ENCODE measurements around the gene ROBO4.

The ROBO4 gene

DNA sequence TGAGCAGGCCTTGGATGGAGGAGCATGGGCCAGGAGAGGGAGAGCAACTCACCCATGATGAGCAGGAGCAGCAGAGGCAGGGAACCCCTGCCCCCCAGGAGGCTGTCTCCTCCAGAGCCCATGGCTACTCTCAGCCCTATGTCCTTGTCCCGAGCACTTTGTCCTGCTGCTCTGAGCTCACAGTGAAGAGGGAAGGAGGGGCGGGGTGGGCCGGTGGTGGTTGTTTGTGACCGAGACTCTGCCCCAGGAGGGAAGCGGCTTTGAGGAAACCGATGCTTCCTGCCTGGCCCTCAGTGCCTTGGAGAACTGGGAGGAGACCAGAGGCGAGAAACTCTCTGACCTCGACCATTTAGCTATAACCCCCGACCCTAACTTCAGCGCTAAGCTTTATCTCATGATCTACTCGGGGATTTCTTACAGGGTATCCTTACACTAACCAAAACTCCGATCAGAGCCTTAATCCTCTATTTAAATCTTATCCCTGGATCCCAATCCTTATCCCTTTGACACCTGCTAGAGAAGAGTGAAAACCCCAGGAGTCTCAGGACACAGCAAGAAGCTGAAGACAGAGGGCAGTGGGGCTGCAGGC, at the start of gene ROBO4:
ROBO4 (minus strand) TSS at position 192 of the 589 bp plus-strand sequence; CDS start at position 122, 70 bp downstream.
- no peak for DNase-seq

DNA sequence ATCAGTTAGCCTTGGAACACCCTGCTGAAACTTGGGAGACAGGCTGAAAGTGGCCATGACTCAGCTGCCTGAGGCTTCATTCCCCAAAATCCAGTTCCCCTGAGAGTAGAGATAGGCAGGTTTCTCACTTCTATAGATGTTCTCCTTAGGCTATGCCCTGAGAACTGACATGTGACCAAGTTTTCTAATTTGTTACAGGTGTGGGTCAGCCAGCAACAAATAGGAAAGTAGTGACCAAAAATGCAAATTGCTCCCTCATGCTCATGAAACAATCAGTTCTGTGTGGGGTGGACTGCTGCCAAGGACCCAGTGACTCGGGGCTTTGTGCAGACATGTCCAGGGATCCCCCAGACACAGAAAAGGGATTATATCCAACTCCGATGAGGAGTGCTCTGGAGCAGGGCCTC, 49.1 kb upstream of the ROBO4 start:
- DNase-seq = no peak

DNA sequence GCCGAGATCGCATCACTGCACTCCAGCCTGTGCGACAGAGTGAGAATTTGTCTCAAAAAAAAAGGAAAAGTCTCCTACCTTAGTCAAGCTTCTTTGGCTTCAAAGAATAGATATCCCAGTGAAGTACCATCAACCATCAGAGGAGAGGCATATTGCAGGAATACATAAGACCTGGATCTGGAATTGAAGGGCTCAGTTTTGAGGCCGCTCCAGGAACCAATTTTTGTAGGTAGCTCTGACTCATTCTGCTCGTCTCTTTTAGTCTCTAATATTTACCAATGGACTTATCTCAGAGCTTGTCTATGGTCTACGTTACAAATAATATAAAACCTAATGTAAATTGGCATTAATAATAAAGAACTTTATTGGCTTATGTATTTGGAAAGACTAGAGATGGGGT, 48.2 kb upstream of the ROBO4 start:
- no peak for DNase-seq

DNA sequence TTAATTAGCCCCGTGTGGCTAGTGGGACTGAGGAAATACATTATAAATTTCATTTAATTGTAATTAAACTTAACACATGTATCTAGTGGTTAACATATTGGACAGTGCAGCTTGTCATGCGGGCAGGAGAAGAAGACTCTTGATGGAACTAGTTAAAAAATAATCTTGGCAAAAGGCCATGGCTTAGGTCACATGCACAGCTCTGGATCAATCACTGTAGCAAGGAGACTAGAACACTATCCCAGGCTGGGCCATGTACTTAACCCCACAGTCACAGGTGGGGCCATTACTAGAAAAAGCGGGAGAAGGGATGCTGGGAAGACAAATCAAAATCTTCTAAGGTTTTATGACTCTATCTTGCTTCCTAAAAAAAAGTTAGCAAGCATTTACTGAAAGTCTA, 46.9 kb upstream of the ROBO4 start:
- no peak for DNase-seq

- DNase-seq = no peak
These were observed 46.1 kb upstream of the ROBO4 start for GRCh38 chr11:124943741-124944140.

DNA sequence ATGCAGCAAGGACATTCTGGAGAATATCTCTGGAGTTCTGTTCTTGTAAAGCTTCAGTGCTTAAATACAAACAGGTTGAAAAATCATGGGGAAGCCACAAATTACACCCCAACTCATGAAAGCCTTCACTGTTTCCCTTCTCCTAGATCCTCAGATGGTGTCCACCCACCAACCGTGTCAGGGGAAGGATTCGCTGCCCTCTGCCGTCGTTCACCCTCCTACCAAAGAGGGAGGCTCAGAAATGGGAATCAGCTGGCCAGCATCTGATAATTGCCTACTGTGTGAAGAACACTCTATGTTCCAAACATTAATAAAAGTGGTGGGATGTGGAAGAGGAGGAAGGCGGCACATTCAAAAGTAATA, 45.6 kb upstream of the ROBO4 start:
- no peak for DNase-seq

DNA sequence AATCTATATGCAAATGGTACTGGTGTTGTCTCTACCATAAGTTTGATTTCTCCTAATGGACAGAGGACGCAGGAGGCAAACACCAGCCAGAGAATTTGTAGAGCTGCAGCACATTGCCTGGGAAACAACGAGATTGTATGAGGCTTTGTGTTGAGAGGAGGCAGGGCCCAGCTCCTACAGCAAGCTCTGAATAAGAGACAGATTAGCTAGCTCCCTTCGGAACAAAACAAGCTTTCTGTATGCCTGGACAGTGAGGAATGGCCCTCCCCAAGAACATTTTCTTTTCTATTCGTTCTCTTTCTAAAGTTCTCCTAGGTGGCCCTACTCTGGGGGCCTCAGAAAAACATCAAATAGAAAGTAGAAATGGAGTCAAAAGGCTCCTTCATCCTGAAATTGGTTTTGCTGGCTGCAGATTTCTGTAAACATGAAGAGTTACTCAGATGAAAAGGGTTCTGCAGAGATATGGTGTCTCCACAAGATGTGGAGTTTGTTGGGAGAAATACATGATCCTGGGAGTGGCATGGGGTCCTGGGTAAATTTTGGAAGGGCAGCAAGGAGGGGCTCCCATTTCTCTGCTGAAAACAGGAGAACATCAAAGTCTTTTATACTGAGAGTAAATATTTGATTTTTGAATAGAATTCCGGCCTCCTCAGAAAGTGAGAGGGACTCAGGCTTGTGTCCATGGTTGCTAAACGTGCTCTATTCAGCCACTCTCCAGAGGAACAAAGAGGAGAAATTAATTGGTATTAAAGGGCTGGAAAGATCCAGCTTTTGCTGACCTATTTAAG, 45.0 kb upstream of the ROBO4 start:
- no peak for DNase-seq

DNA sequence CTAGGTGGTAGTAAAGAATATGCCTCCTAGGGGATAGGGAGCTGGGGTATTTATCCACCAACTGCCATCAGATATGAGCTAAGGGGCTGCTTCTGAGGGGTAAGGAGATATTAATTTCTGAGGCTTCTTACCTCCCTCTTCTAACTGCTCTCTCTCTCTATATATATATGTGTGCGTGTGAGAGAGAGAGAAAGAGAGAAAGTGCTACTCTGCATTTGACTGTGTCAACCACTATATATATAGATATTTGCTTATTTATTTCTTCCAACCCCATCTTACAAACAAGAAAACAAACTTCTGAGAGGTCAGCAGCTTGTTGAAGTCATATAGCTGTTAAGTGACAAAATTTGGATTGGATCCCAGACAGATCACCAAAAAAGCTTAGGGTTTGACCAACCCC, 44.0 kb upstream of the ROBO4 start:
- no peak for DNase-seq

DNA sequence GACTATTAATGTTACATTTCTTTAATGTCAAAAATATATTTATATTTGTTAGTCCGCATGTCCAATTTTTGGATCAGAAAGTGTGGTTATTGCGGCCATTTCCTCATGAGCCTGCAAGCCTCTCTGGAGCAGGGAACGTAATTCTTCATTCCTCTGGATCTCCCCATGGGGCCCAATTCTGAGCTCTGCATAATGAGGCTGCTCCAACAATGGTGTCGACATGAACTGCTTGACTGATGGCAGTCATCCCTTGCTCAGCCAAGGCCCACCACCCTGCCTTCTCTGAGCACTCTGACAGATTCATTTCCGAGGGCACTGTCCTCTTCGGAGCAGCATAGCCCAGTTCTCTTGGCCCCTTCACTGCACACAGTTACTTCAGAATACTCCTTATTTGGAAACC, 41.3 kb upstream of the ROBO4 start:
- DNase-seq = no peak

GRCh38 chr11:124938206-124938765, 40.6 kb upstream of the ROBO4 start:
- no peak for DNase-seq

- no peak for DNase-seq
These were observed 39.8 kb upstream of the ROBO4 start for GRCh38 chr11:124937336-124937935.

DNA sequence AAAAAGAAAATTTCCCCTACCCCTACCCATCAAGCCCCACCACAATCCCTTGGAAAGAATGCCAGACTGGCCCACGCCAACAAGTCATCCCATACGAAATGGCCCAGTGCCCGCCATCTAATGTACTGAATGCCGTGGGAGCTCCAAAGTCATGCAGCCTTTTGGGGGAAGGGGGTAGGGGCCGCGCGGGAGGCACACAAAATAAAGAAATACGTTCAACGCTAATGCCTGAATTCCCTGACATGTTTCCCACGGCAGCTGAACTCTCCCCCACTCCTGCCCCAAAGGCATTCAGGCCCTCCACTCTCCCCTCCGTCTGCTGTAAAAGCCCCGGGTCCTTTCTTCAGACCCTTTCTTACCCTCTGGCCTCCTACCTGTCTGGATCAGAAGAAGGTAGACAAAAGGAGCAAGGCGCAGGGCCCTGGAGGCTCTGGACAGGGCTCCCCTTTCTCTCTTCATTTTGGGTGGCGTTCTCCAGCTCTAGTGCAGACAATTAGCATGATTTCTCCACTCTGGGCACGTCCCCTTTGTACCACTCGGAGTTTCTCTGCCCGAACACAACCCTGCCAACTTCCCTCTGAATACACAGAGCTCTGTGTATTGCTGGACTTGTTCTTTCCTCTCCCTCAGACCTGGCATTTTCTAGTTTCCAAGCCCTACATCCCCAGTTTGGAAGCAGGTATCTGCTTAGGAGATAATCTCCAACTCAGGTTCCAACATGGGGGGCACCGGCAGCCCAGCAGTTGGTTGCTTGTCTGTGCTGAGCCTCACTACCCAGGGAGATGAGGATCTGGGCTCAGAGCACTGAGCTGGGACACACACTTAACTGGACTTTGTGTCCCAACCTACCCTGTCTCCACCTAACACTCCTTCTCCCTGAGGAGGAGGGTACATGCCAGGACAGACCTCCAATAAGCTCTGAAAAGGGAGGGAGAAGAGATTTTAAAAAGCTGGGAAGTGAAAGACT, 38.2 kb upstream of the ROBO4 start, which contains the start of gene HEPACAM:
HEPACAM (minus strand) TSS at position 500 of the 967 bp plus-strand sequence; CDS start at position 459, 41 bp downstream.
- DNase-seq = no peak

DNA sequence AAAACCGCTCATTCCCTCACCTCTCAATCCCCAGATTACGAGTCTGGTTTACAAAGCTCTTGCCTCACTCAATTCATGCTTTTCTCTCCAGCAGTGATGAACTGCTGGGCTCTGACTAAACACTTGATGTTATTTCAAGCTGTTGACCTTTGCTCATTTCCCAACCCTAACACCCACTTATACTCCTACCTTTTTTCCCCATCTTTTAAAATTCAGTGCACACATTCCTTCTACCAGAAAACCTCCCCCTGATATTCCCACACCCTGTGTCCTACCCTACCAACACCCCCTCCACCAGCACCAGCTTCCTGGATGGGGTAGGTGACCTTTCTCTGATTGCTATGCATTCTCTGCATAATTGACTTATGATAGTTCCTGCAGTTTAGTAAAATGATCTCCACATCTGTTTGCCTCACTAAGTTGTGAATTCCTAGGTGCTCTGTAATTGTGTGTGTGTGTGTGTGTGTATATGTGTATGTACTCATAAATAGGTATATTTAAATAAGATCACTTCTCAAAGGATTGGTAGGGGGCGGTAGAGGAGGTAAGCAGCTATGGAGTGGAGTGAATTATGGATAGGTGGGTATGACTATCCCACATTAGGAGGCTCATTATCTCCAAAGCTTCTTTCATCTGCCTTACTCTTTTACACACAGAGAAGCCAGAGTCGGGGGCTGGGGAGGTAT, 37.3 kb upstream of the ROBO4 start:
- DNase-seq = no peak

DNA sequence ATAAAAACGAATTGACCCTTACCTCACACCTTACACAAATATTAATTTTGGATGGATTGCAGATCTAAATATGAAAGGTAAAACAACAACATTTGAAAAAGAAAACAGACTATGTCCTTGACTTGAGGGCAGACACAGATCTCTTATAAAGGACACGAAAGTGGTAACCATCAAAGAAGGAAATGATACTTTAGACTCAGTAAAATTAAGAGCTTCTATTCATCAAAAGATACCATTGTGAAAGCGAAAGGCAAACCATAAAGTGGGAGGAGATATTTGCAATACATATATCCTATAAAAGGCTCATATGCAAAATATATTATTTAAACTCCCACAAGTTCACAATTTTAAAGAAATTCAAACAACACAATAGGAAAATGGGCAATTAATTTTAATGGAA, 33.1 kb upstream of the ROBO4 start:
- DNase-seq = no peak

DNA sequence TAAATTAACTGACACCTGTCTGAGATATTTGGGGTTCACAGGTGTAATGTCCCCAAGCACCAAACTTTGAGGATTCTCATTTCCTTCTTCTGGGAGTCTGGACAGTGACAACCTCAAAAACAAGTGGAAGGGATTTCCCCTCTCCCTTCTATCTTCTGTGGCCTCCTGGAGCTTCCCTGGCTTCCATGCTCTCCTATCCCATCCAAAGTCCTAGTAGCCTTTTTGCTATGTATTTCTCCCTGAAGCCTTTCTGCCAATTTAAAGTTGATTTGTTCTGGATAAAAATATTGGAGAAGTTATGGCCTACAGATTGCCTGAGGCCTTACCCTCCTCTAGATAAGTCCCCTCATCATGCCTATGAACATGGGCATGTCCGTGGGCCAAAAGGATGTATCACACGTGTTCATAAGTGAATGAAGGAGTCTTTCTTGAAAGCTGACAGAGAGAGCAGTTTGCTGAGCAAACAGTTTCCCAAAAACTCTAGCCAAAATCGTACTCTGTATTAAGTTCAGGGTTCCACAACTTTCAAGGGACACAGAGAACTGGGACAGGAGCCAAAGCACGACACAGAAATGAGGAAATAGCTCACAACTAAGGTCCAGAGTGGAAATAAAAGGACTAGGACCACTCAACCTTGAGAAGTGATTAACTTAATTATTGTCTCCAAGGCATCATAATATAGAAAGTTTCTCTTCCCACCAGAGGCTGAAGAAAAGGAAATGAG, 31.4 kb upstream of the ROBO4 start:
- DNase-seq = no peak

DNA sequence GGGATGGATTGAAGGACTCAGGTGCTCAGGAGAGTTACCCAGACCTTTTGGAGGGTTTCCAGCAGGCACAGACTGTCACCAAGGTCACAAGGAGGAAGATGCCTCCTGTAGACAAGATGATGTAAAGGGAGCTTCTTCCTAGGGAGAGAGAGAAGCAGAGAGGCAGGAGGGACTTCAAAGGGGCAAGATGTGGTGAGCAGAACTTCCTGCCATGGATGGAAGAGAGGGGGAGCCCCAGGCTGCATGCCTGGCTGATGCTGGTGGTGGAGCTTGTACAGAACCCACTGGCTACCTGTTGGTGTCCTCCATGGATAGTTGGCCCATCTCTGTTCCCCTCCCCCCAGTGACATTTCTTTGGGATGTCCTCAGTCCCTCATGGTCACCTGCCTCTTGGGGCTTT, 25.6 kb upstream of the ROBO4 start:
- DNase-seq = no peak

GRCh38 chr11:124922831-124923230, 25.2 kb upstream of the ROBO4 start:
- DNase-seq = no peak

GRCh38 chr11:124920870-124921609, 23.4 kb upstream of the ROBO4 start:
- DNase-seq = peak; percentile 81

DNA sequence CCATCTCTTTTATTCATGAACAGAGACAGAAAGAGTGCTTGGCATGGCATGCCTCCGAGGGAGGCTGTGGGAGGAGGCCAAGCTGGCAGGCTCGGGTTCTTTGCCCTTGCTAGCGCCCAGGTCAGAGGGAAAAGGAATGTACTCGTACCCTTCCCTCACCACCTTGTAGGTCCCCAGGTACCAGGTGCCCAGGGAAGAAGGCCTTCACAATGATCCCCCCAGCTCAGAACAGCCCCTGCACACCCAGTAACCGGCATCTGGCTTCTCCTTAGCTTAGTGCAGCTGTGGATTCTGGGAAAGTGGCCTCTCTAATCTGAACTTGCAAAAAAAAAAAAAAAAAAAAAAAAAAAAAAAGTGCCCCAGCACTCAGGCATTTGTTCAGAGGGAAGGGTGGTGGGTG, 22.7 kb upstream of the ROBO4 start:
- no peak for DNase-seq

GRCh38 chr11:124919898-124920297, 22.2 kb upstream of the ROBO4 start:
- no peak for DNase-seq

GRCh38 chr11:124918950-124919349, 21.3 kb upstream of the ROBO4 start, which contains the start of gene HEPN1:
Gene HEPN1 (plus strand): TSS chr11:124919250.
- no peak for DNase-seq
